IPS-15b (cell line): ENCODE results near the gene MAP2K7.
"Not testable (repeated sequence)": the region's sequence is repeated elsewhere in the genome, so short reads cannot be mapped to it uniquely, and the experiment has no call there.

Experiments used
- H3K27me3 ChIP-seq: one replicate; pipeline ENCODE4 v1.6.1; 2013; ENCODE audit warnings: low read length; ENCODE audit not compliant: control insufficient read depth, insufficient read depth
- H3K36me3 ChIP-seq: one replicate; pipeline ENCODE4 v1.6.1; 2013; ENCODE audit warnings: low read length; ENCODE audit not compliant: control insufficient read depth, insufficient read depth
- H3K4me1 ChIP-seq: one replicate; pipeline ENCODE4 v1.6.1; 2013; ENCODE audit warnings: mild to moderate bottlenecking, low read length; ENCODE audit not compliant: control insufficient read depth, insufficient read depth
- H3K4me3 ChIP-seq: one replicate; pipeline ENCODE4 v1.5.1; 2013; ENCODE audit warnings: low read depth, low read length
- H3K9ac ChIP-seq: one replicate; pipeline ENCODE4 v1.6.1; 2013; ENCODE audit warnings: low read depth, mild to moderate bottlenecking, low read length
- H3K9me3 ChIP-seq: one replicate; pipeline ENCODE4 v1.6.1; 2013; ENCODE audit warnings: mild to moderate bottlenecking, low read length; ENCODE audit not compliant: control insufficient read depth, insufficient read depth

MAP2K7 gene

GRCh38 chr19:7879111-7879807, 24.4 kb upstream of the MAP2K7 start:
- H3K9me3 ChIP-seq, result no peaks in the 10 kb centered on the region
- H3K9ac ChIP-seq, result no peak overlapping the region
- peaks cover 6% of the 10 kb centered on the region for H3K27me3 ChIP-seq
- H3K4me3 ChIP-seq, result no peak overlapping the region
- no peaks in the 10 kb centered on the region for H3K4me1 ChIP-seq
- no peaks in the 10 kb centered on the region for H3K36me3 ChIP-seq

GRCh38 chr19:7879836-7880235, 23.8 kb upstream of the MAP2K7 start:
- Histone ChIP-seq H3K9ac (no peak overlapping the region), H3K4me3 (no peak overlapping the region)

GRCh38 chr19:7881910-7882309, 21.8 kb upstream of the MAP2K7 start:
- no peaks in the 10 kb centered on the region for H3K9me3 ChIP-seq
- no peak overlapping the region for H3K9ac ChIP-seq
- no peaks in the 10 kb centered on the region for H3K4me1 ChIP-seq
- H3K27me3 ChIP-seq, result no peaks in the 10 kb centered on the region
- H3K4me3 ChIP-seq, result no peak overlapping the region
- H3K36me3 ChIP-seq, result no peaks in the 10 kb centered on the region

More at GRCh38 chr19:7879836-7880235, 23.8 kb upstream of the MAP2K7 start:
- peaks cover 6% of the 10 kb centered on the region for H3K27me3 ChIP-seq
- no peaks in the 10 kb centered on the region for H3K4me1 ChIP-seq
- no peaks in the 10 kb centered on the region for H3K36me3 ChIP-seq
- H3K9me3 ChIP-seq, result no peaks in the 10 kb centered on the region

- Histone ChIP-seq H3K27me3 (no peaks in the 10 kb centered on the region), H3K9me3 (no peaks in the 10 kb centered on the region), H3K4me1 (peaks cover 4% of the 10 kb centered on the region), H3K36me3 (no peaks in the 10 kb centered on the region), H3K4me3 (no peak overlapping the region), H3K9ac (no peak overlapping the region)
Observed at GRCh38 chr19:7883105-7883504, 20.6 kb upstream of the MAP2K7 start.

GRCh38 chr19:7883796-7884570, 19.7 kb upstream of the MAP2K7 start:
- H3K9ac ChIP-seq, result no peak overlapping the region
- H3K36me3 ChIP-seq, result no peaks in the 10 kb centered on the region
- H3K4me1 ChIP-seq, result peaks cover 5% of the 10 kb centered on the region
- peaks cover 3% of the 10 kb centered on the region for H3K27me3 ChIP-seq
- no peak overlapping the region for H3K4me3 ChIP-seq
- H3K9me3 ChIP-seq, result no peaks in the 10 kb centered on the region

- Histone ChIP-seq H3K4me1 (peaks cover 6% of the 10 kb centered on the region), H3K27me3 (peaks cover 3% of the 10 kb centered on the region)
Observed at GRCh38 chr19:7885818-7886217, 17.9 kb upstream of the MAP2K7 start.

GRCh38 chr19:7887408-7888144, 16.1 kb upstream of the MAP2K7 start:
- H3K9me3 ChIP-seq, result no peaks in the 10 kb centered on the region
- peaks cover 6% of the 10 kb centered on the region for H3K4me1 ChIP-seq
- H3K27me3 ChIP-seq, result peaks cover 3% of the 10 kb centered on the region
- peak overlapping the region; percentile 58 for H3K4me3 ChIP-seq
- H3K36me3 ChIP-seq, result no peaks in the 10 kb centered on the region
- H3K9ac ChIP-seq, result no peak overlapping the region

More at GRCh38 chr19:7885818-7886217, 17.9 kb upstream of the MAP2K7 start:
- Histone ChIP-seq H3K4me3 (no peak overlapping the region), H3K9ac (no peak overlapping the region), H3K36me3 (no peaks in the 10 kb centered on the region), H3K9me3 (no peaks in the 10 kb centered on the region)

GRCh38 chr19:7888145-7888825, 15.4 kb upstream of the MAP2K7 start, which contains the start of gene LRRC8E:
Gene LRRC8E (plus strand): TSS chr19:7888510. CDS start chr19:7895604, 7,094 bp downstream.
- Histone ChIP-seq H3K9ac (peak within 1 kb of the TSS; percentile 65), H3K4me3 (peak within 1 kb of the TSS; percentile 58), H3K4me1 (peaks cover 6% of the 10 kb centered on the region), H3K9me3 (no peaks in the 10 kb centered on the region), H3K36me3 (no peaks in the 10 kb centered on the region), H3K27me3 (peaks cover 3% of the 10 kb centered on the region)

GRCh38 chr19:7888826-7889217, 14.9 kb upstream of the MAP2K7 start:
- peak overlapping the region; percentile 65 for H3K9ac ChIP-seq
- H3K4me1 ChIP-seq, result peaks cover 6% of the 10 kb centered on the region
- no peaks in the 10 kb centered on the region for H3K36me3 ChIP-seq
- peak overlapping the region; percentile 58 for H3K4me3 ChIP-seq
- no peaks in the 10 kb centered on the region for H3K9me3 ChIP-seq
- peaks cover 3% of the 10 kb centered on the region for H3K27me3 ChIP-seq

GRCh38 chr19:7893362-7894101, 10.1 kb upstream of the MAP2K7 start:
- H3K9me3 ChIP-seq, H3K36me3 ChIP-seq, H3K9ac ChIP-seq, H3K4me1 ChIP-seq, H3K4me3 ChIP-seq, H3K27me3 ChIP-seq: not testable (repeated sequence)
